Kidney (tissue), 14 donors: ENCODE data around the gene SNRNP70. TPM values are rescaled to one million over a fixed set of nuclear protein-coding genes. Genes with fewer than 3 reads are reported as not detected.
A peak's percentile ranks its signal among the peaks of the same experiment; 100 is the strongest.

ENCODE experiments used
- DNase-seq, 5 donors: peaks; one replicate each; pipeline ENCODE4 v3.0.0-alpha.2; 2013 to 2020
- FAIRE-seq: peaks from 2 replicates; lab custom pipeline; 2012; peaks lifted over from hg19 to GRCh38; lab: Jason Lieb, UNC
- H3K27ac ChIP-seq, 2 donors: one replicate each; pipeline ENCODE4 v1.7.0; 2013; ENCODE audit warnings: low read depth in 2 of 2, low read length in 2 of 2, inconsistent platforms in 1 of 2
- H3K27me3 ChIP-seq: one replicate; pipeline ENCODE4 v1.7.1; 2013; ENCODE audit warnings: low read length, inconsistent platforms; ENCODE audit not compliant: control insufficient read depth, insufficient read depth
- H3K36me3 ChIP-seq, 3 donors: one replicate each; pipeline versions ENCODE4 v1.7.0 to v1.7.1; 2013; ENCODE audit warnings: low read length in 3 of 3, control low read depth in 1 of 3, inconsistent platforms in 1 of 3; ENCODE audit not compliant: insufficient read depth in 3 of 3, control insufficient read depth in 2 of 3
- H3K4me1 ChIP-seq, 3 donors: one replicate each; pipeline versions ENCODE4 v1.7.0 to v1.7.1; 2013; ENCODE audit warnings: low read length in 3 of 3, inconsistent platforms in 1 of 3, low read depth in 1 of 3; ENCODE audit not compliant: control insufficient read depth in 2 of 3, insufficient read depth in 2 of 3
- H3K4me3 ChIP-seq, 3 donors: one replicate each; pipeline versions ENCODE4 v1.7.0 to v1.8.1; 2013; ENCODE audit warnings: low read length in 3 of 3, control low read depth in 1 of 3, inconsistent platforms in 1 of 3
- H3K9ac ChIP-seq, 3 donors: one replicate each; pipeline versions ENCODE4 v1.7.0 to v1.7.1; 2013; ENCODE audit warnings: low read length in 3 of 3, control low read depth in 1 of 3, inconsistent platforms in 1 of 3
- H3K9me3 ChIP-seq, 3 donors: one replicate each; pipeline versions ENCODE4 v1.7.0 to v1.7.1; 2013; ENCODE audit warnings: low read length in 3 of 3, control low read depth in 1 of 3, inconsistent platforms in 1 of 3; ENCODE audit not compliant: control insufficient read depth in 2 of 3, insufficient read depth in 1 of 3
- intact Hi-C: fragments of 100-400 bp; cut with DNase I; formaldehyde crosslinking; loops from one replicate; pipeline ENCODE4 v1.11.1; 2022
- polyA plus RNA-seq: library from polyadenylated mRNA; stranded (reverse); fragments of 350-450 nt; fragmentation: Illumina TruSeq; extraction: RNeasy Lipid Tissue Mini Kit (QIAGEN cat#74804); gene quantifications from one replicate; pipeline ENCODE4 v1.2.3, GENCODE V29; 2014; ENCODE audit warnings: low read depth, low replicate concordance; ENCODE audit not compliant: insufficient read depth
- total RNA-seq: library from RNA; stranded (reverse); fragmentation: NEBNext Ultra II Directional; extraction: Animal tissue kit (Norgen Biotek cat#: 25700); gene quantifications from one replicate; pipeline ENCODE4 v1.2.1, GENCODE V29; 2021
- TF ChIP-seq, protein P1 (sequence below): IDR thresholded peaks from 3 replicates; pipeline ENCODE4 v1.5.1; 2012; ENCODE audit warnings: mild to moderate bottlenecking, moderate library complexity, borderline replicate concordance; ENCODE audit not compliant: insufficient read depth; ENCODE audit errors: extremely low read depth
- donor health status: control.
- donor health status: control.
- donor health status: control.
- donor health status: control.
- donor health status: control.
- donor health status: DM: yes; HTN: yes; CAD: no.
- donor health status: Normal renal cell carcinoma (clear cell type).

The SNRNP70 gene
- total and polyA plus RNA-seq, 2 donors from 2014 or later = 144 to 203 TPM

GRCh38 chr19:49103331-49104085 is 18.3 kb downstream of the SNRNP70 start:
- no peaks in the 10 kb centered on the region for H3K9me3 ChIP-seq
- FAIRE-seq (no peak), DNase-seq (no peak)
- TF ChIP-seq, protein P1, sequence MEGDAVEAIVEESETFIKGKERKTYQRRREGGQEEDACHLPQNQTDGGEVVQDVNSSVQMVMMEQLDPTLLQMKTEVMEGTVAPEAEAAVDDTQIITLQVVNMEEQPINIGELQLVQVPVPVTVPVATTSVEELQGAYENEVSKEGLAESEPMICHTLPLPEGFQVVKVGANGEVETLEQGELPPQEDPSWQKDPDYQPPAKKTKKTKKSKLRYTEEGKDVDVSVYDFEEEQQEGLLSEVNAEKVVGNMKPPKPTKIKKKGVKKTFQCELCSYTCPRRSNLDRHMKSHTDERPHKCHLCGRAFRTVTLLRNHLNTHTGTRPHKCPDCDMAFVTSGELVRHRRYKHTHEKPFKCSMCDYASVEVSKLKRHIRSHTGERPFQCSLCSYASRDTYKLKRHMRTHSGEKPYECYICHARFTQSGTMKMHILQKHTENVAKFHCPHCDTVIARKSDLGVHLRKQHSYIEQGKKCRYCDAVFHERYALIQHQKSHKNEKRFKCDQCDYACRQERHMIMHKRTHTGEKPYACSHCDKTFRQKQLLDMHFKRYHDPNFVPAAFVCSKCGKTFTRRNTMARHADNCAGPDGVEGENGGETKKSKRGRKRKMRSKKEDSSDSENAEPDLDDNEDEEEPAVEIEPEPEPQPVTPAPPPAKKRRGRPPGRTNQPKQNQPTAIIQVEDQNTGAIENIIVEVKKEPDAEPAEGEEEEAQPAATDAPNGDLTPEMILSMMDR = no peak
- peaks cover 8 to 52% (median 36%) of the 10 kb centered on the region in 3 donors for H3K36me3 ChIP-seq
- H3K4me3 ChIP-seq = no peak overlapping the region
- intact Hi-C loops = loop anchor here (10.0 kb wide), 1 partner anchor 111 kb away; no protein-coding TSS in a partner anchor
- no peak overlapping the region for H3K27ac ChIP-seq
- H3K9ac ChIP-seq = no peak overlapping the region
- H3K4me1 ChIP-seq = no peaks in the 10 kb centered on the region
- no peaks in the 10 kb centered on the region for H3K27me3 ChIP-seq

- Histone ChIP-seq H3K4me3 (no peak overlapping the region), H3K27me3 (no peaks in the 10 kb centered on the region), H3K36me3 (peaks cover 5 to 50% (median 34%) of the 10 kb centered on the region in 3 donors), H3K27ac (no peak overlapping the region), H3K4me1 (no peaks in the 10 kb centered on the region), H3K9me3 (no peaks in the 10 kb centered on the region), H3K9ac (no peak overlapping the region)
- DNase-seq (peak in 3 of 5 donors; percentile 66 to 84 (median 69)), FAIRE-seq (no peak)
- intact Hi-C loops = loop anchor here (10.0 kb wide), 1 partner anchor 110 kb away; no protein-coding TSS in a partner anchor
- TF ChIP-seq, protein P1 = no peak
These were observed 19.1 kb downstream of the SNRNP70 start for GRCh38 chr19:49104229-49104864.

DNA sequence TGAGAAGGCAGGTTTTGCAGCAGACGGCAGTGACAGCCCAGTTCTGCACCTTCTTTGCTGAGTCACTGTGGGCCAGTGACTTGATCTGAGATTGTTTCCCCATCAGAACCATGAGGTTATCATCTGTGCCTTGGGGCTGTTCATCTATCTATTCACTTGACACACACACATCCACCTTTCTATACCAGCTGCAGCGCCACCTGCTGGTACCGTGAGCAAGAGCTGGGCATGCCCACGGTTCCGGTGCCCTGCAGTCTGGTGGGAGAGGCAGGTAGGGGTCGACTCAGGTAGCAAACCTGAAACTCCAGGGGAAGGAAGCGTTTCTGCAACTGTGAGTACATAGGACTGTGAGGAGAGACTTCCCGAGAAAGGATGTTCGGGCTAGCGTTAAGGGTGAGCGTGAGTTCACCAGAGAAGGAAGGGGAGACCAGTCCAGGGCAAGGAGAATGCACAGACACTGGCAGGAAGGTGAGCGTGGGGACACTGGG is 21.4 kb downstream of the SNRNP70 start:
- no peaks in the 10 kb centered on the region for H3K4me1 ChIP-seq
- TF ChIP-seq, protein P1 = peak; percentile 71
- no peak overlapping the region for H3K9ac ChIP-seq
- H3K36me3 ChIP-seq = peaks cover 2 to 41% (median 24%) of the 10 kb centered on the region in 3 donors
- DNase-seq = peak in 2 of 5 donors; percentile 62
- H3K27ac ChIP-seq = no peak overlapping the region
- intact Hi-C loops = loop anchor here (10.0 kb wide), 1 partner anchor 108 kb away; no protein-coding TSS in a partner anchor
- H3K27me3 ChIP-seq = no peaks in the 10 kb centered on the region
- no peaks in the 10 kb centered on the region for H3K9me3 ChIP-seq
- FAIRE-seq = no peak
- H3K4me3 ChIP-seq = no peak overlapping the region
